ENCODE data around the gene PGA4.
A peak's percentile ranks its signal among the peaks of the same experiment; 100 is the strongest.
"Not testable (repeated sequence)": the region's sequence is repeated elsewhere in the genome, so short reads cannot be mapped to it uniquely, and the experiment has no call there.

PGA4 gene

GRCh38 chr11:61252332-61252731, 30.2 kb downstream of the PGA4 start:
- not testable (repeated sequence) for DNase-seq

GRCh38 chr11:61254403-61255025, 32.4 kb downstream of the PGA4 start:
- DNase-seq = peak; percentile 1 to 33

- no peak for DNase-seq
These were observed 34.7 kb downstream of the PGA4 start for GRCh38 chr11:61256710-61257482.

- no peak for DNase-seq
These were observed 36.4 kb downstream of the PGA4 start for GRCh38 chr11:61258546-61258945.

GRCh38 chr11:61259363-61259762, 37.2 kb downstream of the PGA4 start:
- DNase-seq = no peak

- DNase-seq = no peak
These were observed 42.2 kb downstream of the PGA4 start for GRCh38 chr11:61264371-61264770.

GRCh38 chr11:61264795-61265194, 42.6 kb downstream of the PGA4 start:
- no peak for DNase-seq

GRCh38 chr11:61265357-61265756, 43.2 kb downstream of the PGA4 start:
- DNase-seq = no peak

- no peak for DNase-seq
These were observed 44.5 kb downstream of the PGA4 start for GRCh38 chr11:61266602-61267001.

- DNase-seq = no peak
These were observed 45.3 kb downstream of the PGA4 start for GRCh38 chr11:61267437-61267841.

- DNase-seq = no peak
These were observed 46.6 kb downstream of the PGA4 start for GRCh38 chr11:61268588-61269250.

GRCh38 chr11:61270354-61271076, 48.4 kb downstream of the PGA4 start:
- DNase-seq = no peak

GRCh38 chr11:61272731-61273130, 50.6 kb downstream of the PGA4 start:
- DNase-seq = no peak

GRCh38 chr11:61273178-61274078, 51.3 kb downstream of the PGA4 start:
- DNase-seq = peak; percentile 25 to 38

- DNase-seq = no peak
These were observed 51.9 kb downstream of the PGA4 start for GRCh38 chr11:61274084-61274483.

GRCh38 chr11:61275191-61275590, 53.0 kb downstream of the PGA4 start:
- DNase-seq = no peak

- DNase-seq = no peak
These were observed 55.2 kb downstream of the PGA4 start for GRCh38 chr11:61277186-61278000.

GRCh38 chr11:61278001-61278470, 55.9 kb downstream of the PGA4 start:
- DNase-seq = peak in 1 of 2 donors; percentile 42

- no peak for DNase-seq
These were observed 58.0 kb downstream of the PGA4 start for GRCh38 chr11:61279934-61280659.

GRCh38 chr11:61280883-61281580, 58.9 kb downstream of the PGA4 start:
- no peak for DNase-seq
